Measurements from ENCODE around the gene AKR1A1.

AKR1A1 gene

DNA sequence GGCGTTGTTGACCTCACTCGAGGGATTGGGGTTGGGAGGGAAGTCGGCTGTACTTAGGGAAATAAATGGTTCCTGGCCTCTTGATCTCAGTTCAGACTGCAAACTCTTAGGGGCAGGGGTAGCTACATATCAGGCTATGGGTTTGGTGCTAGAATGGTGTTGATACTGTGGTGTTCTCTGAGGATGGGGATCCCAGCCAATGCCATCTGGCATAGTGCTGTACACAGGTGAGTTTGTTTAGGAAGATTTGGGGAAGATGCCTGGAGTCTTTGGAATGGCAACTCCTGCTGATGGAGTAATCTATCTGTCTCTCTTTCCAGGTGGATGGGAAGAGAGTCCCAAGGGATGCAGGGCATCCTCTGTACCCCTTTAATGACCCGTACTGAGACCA is 18.9 kb downstream of the AKR1A1 start:
- Histone ChIP-seq H3K9me3 (replicated peaks in 1 of 2; ENCODE audit: control insufficient read depth in 2 of 2, insufficient read depth in 1 of 2, low read depth in 1 of 2, low read length in 2 of 2) (no peaks in the 10 kb centered on the region), H3K79me1 (ENCODE audit: low read depth, low read length) (no peaks in the 10 kb centered on the region), H3K27me3 (ENCODE audit: control insufficient read depth in 3 of 3, insufficient read depth in 3 of 3, low read depth in 1 of 3, low read length in 3 of 3) (no peaks in the 10 kb centered on the region), H2BK120ac (ENCODE audit: low read depth, low read length) (no peak overlapping the region), H4K91ac (ENCODE audit: low read depth, low read length, poor library complexity) (no peak overlapping the region), H3K4ac (ENCODE audit: low read length) (no peak overlapping the region), H2BK12ac (ENCODE audit: low read length) (no peak overlapping the region), H2BK5ac (ENCODE audit: low read length) (no peak overlapping the region), H3K4me2 (ENCODE audit: insufficient read depth, low read length, poor library complexity, severe bottlenecking) (no peak overlapping the region), H2BK15ac (ENCODE audit: low read length) (no peak overlapping the region), H3K4me1 (ENCODE audit: control insufficient read depth in 2 of 2, insufficient read depth in 1 of 2, low read depth in 1 of 2, low read length in 2 of 2) (peaks cover 0 to 2% of the 10 kb centered on the region in 2 donors), H3K9ac (ENCODE audit: low read depth, low read length, poor library complexity) (no peak overlapping the region), H4K8ac (ENCODE audit: low read depth, low read length) (no peak overlapping the region), H2AFZ (ENCODE audit: low read length) (no peak overlapping the region), H3K23ac (ENCODE audit: low read depth, low read length, poor library complexity) (no peak overlapping the region), H3K4me3 (ENCODE audit: low read length in 2 of 2) (no peak overlapping the region), H3K27ac (replicated peaks; ENCODE audit: low read length) (no peak overlapping the region), H2AK5ac (ENCODE audit: low read depth, low read length) (no peak overlapping the region), H3K36me3 (replicated peaks in 1 of 2; ENCODE audit: control insufficient read depth in 2 of 2, insufficient read depth in 2 of 2, low read length in 2 of 2) (peaks cover 40 to 60% of the 10 kb centered on the region in 2 donors), H3K14ac (ENCODE audit: low read length) (no peak overlapping the region), H3K18ac (ENCODE audit: low read length) (no peak overlapping the region)
- no peak for DNase-seq (ENCODE audit: low spot score)
- no CpG with 5 or more reads among the region's 4 CpGs for WGBS, 2 donors (ENCODE audit: extremely low coverage in 2 of 2, insufficient read length in 2 of 2, insufficient replicate concordance in 1 of 2)

DNA sequence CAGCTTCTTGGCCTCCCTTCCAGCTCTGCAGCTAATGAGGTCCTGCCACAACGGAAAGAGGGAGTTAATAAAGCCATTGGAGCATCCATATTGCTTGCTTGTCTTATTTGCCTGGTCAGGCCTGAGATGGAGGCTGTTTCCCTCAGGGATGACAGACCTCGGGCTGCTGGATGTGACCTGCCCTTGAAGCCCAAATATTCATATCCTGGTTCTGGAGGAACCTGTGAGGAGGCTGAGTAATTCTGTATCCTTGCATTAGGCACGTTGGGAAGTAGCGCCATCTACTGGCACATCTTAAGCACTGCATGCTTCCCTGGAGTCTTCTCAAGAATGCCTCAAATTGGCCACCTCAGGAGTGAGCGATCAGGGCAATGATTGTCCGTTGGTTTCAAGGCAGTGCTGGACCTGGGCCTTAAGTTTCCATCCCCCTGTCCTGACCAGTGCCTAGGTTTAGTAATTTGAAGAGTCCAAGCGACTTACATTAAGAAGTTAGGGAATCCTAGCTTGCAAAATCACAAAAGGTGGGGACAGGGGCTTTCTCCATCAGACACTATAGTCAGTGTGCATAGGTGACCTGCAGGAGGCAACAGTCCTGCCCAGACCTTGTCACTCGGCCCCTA is 19.4 kb downstream of the AKR1A1 start:
- Histone ChIP-seq H2BK15ac (ENCODE audit: low read length) (no peak overlapping the region), H3K23ac (ENCODE audit: low read depth, low read length, poor library complexity) (no peak overlapping the region), H3K4me1 (ENCODE audit: control insufficient read depth in 2 of 2, insufficient read depth in 1 of 2, low read depth in 1 of 2, low read length in 2 of 2) (peaks cover 0 to 2% of the 10 kb centered on the region in 2 donors), H3K4me2 (ENCODE audit: insufficient read depth, low read length, poor library complexity, severe bottlenecking) (no peak overlapping the region), H2BK120ac (ENCODE audit: low read depth, low read length) (no peak overlapping the region), H3K27ac (replicated peaks; ENCODE audit: low read length) (no peak overlapping the region), H3K79me1 (ENCODE audit: low read depth, low read length) (no peaks in the 10 kb centered on the region), H3K4ac (ENCODE audit: low read length) (no peak overlapping the region), H3K9me3 (replicated peaks in 1 of 2; ENCODE audit: control insufficient read depth in 2 of 2, insufficient read depth in 1 of 2, low read depth in 1 of 2, low read length in 2 of 2) (no peaks in the 10 kb centered on the region), H3K36me3 (replicated peaks in 1 of 2; ENCODE audit: control insufficient read depth in 2 of 2, insufficient read depth in 2 of 2, low read length in 2 of 2) (peaks cover 40 to 60% of the 10 kb centered on the region in 2 donors), H3K4me3 (ENCODE audit: low read length in 2 of 2) (no peak overlapping the region), H4K91ac (ENCODE audit: low read depth, low read length, poor library complexity) (no peak overlapping the region), H2AK5ac (ENCODE audit: low read depth, low read length) (no peak overlapping the region), H2AFZ (ENCODE audit: low read length) (no peak overlapping the region), H3K14ac (ENCODE audit: low read length) (no peak overlapping the region), H2BK5ac (ENCODE audit: low read length) (no peak overlapping the region), H3K27me3 (ENCODE audit: control insufficient read depth in 3 of 3, insufficient read depth in 3 of 3, low read depth in 1 of 3, low read length in 3 of 3) (no peaks in the 10 kb centered on the region), H3K9ac (ENCODE audit: low read depth, low read length, poor library complexity) (no peak overlapping the region), H3K18ac (ENCODE audit: low read length) (no peak overlapping the region), H2BK12ac (ENCODE audit: low read length) (no peak overlapping the region), H4K8ac (ENCODE audit: low read depth, low read length) (no peak overlapping the region)
- peak; percentile 75 for DNase-seq (ENCODE audit: low spot score)
- WGBS, 2 donors (ENCODE audit: extremely low coverage in 2 of 2, insufficient read length in 2 of 2, insufficient replicate concordance in 1 of 2): no CpG with 5 or more reads among the region's 8 CpGs

- no CpG with 5 or more reads among the region's 4 CpGs for WGBS, 2 donors (ENCODE audit: extremely low coverage in 2 of 2, insufficient read length in 2 of 2, insufficient replicate concordance in 1 of 2)
- no peak overlapping the region for H3K14ac ChIP-seq (ENCODE audit: low read length)
- H3K4me3 ChIP-seq (ENCODE audit: low read length in 2 of 2): no peak overlapping the region
- H3K27me3 ChIP-seq (ENCODE audit: control insufficient read depth in 3 of 3, insufficient read depth in 3 of 3, low read depth in 1 of 3, low read length in 3 of 3): no peaks in the 10 kb centered on the region
- H3K9ac ChIP-seq (ENCODE audit: low read depth, low read length, poor library complexity): no peak overlapping the region
- H4K8ac ChIP-seq (ENCODE audit: low read depth, low read length): no peak overlapping the region
- H2BK5ac ChIP-seq (ENCODE audit: low read length): no peak overlapping the region
- no peak overlapping the region for H3K4me2 ChIP-seq (ENCODE audit: insufficient read depth, low read length, poor library complexity, severe bottlenecking)
- H3K23ac ChIP-seq (ENCODE audit: low read depth, low read length, poor library complexity): no peak overlapping the region
- H2AK5ac ChIP-seq (ENCODE audit: low read depth, low read length): no peak overlapping the region
- H3K18ac ChIP-seq (ENCODE audit: low read length): no peak overlapping the region
- H4K91ac ChIP-seq (ENCODE audit: low read depth, low read length, poor library complexity): no peak overlapping the region
- no peak overlapping the region for H2BK15ac ChIP-seq (ENCODE audit: low read length)
- H2AFZ ChIP-seq (ENCODE audit: low read length): no peak overlapping the region
- no peak overlapping the region for H2BK12ac ChIP-seq (ENCODE audit: low read length)
- H3K4ac ChIP-seq (ENCODE audit: low read length): no peak overlapping the region
- DNase-seq (ENCODE audit: low spot score): no peak
- peaks cover 0 to 2% of the 10 kb centered on the region in 2 donors for H3K4me1 ChIP-seq (ENCODE audit: control insufficient read depth in 2 of 2, insufficient read depth in 1 of 2, low read depth in 1 of 2, low read length in 2 of 2)
- peaks cover 40 to 57% of the 10 kb centered on the region in 2 donors for H3K36me3 ChIP-seq (replicated peaks in 1 of 2; ENCODE audit: control insufficient read depth in 2 of 2, insufficient read depth in 2 of 2, low read length in 2 of 2)
- no peak overlapping the region for H3K27ac ChIP-seq (replicated peaks; ENCODE audit: low read length)
- H2BK120ac ChIP-seq (ENCODE audit: low read depth, low read length): no peak overlapping the region
- no peaks in the 10 kb centered on the region for H3K79me1 ChIP-seq (ENCODE audit: low read depth, low read length)
- no peaks in the 10 kb centered on the region for H3K9me3 ChIP-seq (replicated peaks in 1 of 2; ENCODE audit: control insufficient read depth in 2 of 2, insufficient read depth in 1 of 2, low read depth in 1 of 2, low read length in 2 of 2)
These were observed 20.0 kb downstream of the AKR1A1 start for GRCh38 chr1:45570631-45571030.

DNA sequence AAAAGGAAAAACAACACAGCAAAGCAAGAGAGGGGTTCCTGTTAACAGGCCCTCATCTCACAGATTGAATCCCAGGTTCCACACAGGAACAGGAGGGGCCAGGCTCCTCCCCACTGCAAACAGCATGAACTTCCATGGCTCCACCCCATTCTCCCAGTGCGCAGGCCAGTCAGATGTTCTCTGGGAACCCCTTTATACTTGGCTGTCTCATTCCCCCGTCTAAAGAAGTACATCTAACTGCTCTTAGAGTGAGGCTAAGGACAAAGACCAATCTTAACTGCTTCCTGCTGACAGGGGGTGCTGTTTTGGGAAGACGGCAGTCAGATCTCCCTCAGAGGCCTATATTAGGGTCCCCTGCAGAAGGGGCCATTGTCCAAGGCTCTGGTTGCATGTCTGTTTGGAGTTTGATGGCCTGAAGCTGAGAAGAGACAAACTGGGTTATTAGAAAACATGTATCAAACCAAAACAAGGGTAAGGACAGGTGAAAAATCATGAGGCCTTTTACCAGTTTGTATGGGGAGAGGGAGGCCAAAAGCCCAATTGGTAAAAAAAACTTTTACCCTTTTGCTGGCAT is 22.7 kb downstream of the AKR1A1 start:
- no peak overlapping the region for H2AFZ ChIP-seq (ENCODE audit: low read length)
- no peak for DNase-seq (ENCODE audit: low spot score)
- H3K4me1 ChIP-seq (ENCODE audit: control insufficient read depth in 2 of 2, insufficient read depth in 1 of 2, low read depth in 1 of 2, low read length in 2 of 2): peaks cover 0 to 2% of the 10 kb centered on the region in 2 donors
- H3K4me3 ChIP-seq (ENCODE audit: low read length in 2 of 2): no peak overlapping the region
- H2AK5ac ChIP-seq (ENCODE audit: low read depth, low read length): no peak overlapping the region
- H2BK12ac ChIP-seq (ENCODE audit: low read length): no peak overlapping the region
- no peak overlapping the region for H4K91ac ChIP-seq (ENCODE audit: low read depth, low read length, poor library complexity)
- H2BK15ac ChIP-seq (ENCODE audit: low read length): no peak overlapping the region
- H3K18ac ChIP-seq (ENCODE audit: low read length): no peak overlapping the region
- no peak overlapping the region for H3K4ac ChIP-seq (ENCODE audit: low read length)
- no peaks in the 10 kb centered on the region for H3K27me3 ChIP-seq (ENCODE audit: control insufficient read depth in 3 of 3, insufficient read depth in 3 of 3, low read depth in 1 of 3, low read length in 3 of 3)
- no peak overlapping the region for H2BK120ac ChIP-seq (ENCODE audit: low read depth, low read length)
- no CpG with 5 or more reads among the region's 3 CpGs for WGBS, 2 donors (ENCODE audit: extremely low coverage in 2 of 2, insufficient read length in 2 of 2, insufficient replicate concordance in 1 of 2)
- no peaks in the 10 kb centered on the region for H3K79me1 ChIP-seq (ENCODE audit: low read depth, low read length)
- no peak overlapping the region for H3K14ac ChIP-seq (ENCODE audit: low read length)
- peak overlapping the region; percentile 45 for H3K27ac ChIP-seq (replicated peaks; ENCODE audit: low read length)
- peaks cover 19 to 33% of the 10 kb centered on the region in 2 donors for H3K36me3 ChIP-seq (replicated peaks in 1 of 2; ENCODE audit: control insufficient read depth in 2 of 2, insufficient read depth in 2 of 2, low read length in 2 of 2)
- H3K9me3 ChIP-seq (replicated peaks in 1 of 2; ENCODE audit: control insufficient read depth in 2 of 2, insufficient read depth in 1 of 2, low read depth in 1 of 2, low read length in 2 of 2): no peaks in the 10 kb centered on the region
- H2BK5ac ChIP-seq (ENCODE audit: low read length): no peak overlapping the region
- H3K4me2 ChIP-seq (ENCODE audit: insufficient read depth, low read length, poor library complexity, severe bottlenecking): no peak overlapping the region
- no peak overlapping the region for H3K9ac ChIP-seq (ENCODE audit: low read depth, low read length, poor library complexity)
- H4K8ac ChIP-seq (ENCODE audit: low read depth, low read length): no peak overlapping the region
- no peak overlapping the region for H3K23ac ChIP-seq (ENCODE audit: low read depth, low read length, poor library complexity)
